CD4-positive, alpha-beta T cell treated with Interleukin-2 at 100 ng/mL for 4 hours (primary cell): ENCODE results near the gene GAN.

Experiments used
- DNase-seq: peaks from one replicate; pipeline ENCODE4 v3.0.0-alpha.2; 2020; ENCODE audit warnings: low spot score

GAN gene

DNA sequence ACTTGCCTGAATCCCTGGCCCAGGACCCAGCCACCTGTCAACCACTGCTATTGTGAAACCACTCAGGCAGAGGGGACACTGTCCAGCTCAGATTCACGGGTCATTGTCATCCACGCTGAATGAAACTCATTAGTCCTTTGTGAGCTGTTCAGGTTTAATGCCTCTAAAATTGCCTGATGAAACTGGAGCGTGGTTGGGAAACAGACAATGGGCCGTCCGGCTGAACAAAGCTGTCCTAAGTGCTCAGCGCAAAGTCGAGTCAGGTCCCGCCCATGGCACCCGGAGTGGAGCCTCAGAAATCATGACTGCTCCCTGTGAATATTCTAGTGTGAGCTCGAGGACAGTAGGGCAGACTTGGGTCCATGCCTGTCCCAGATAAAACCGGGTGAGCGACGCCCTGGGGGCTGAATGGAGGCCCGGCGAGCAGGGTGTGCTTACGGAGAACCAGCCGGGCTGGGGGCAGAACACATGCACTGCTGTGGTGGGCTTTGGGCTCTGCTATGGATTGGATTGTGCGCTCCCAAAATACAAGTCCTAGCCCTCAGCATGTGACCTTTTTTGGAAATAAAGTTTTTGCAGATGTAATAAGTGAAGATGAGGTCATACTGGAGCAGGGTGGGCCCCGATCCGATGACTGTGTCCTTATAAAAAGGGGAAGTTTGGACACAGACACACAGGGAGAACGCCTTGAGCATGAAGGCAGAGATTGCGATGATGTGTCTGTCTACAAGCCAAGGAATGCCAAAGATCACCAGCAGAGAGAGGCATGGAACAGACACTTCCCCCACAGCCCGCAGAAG lies 117.0 kb downstream of the GAN start:
- no peak for DNase-seq

DNA sequence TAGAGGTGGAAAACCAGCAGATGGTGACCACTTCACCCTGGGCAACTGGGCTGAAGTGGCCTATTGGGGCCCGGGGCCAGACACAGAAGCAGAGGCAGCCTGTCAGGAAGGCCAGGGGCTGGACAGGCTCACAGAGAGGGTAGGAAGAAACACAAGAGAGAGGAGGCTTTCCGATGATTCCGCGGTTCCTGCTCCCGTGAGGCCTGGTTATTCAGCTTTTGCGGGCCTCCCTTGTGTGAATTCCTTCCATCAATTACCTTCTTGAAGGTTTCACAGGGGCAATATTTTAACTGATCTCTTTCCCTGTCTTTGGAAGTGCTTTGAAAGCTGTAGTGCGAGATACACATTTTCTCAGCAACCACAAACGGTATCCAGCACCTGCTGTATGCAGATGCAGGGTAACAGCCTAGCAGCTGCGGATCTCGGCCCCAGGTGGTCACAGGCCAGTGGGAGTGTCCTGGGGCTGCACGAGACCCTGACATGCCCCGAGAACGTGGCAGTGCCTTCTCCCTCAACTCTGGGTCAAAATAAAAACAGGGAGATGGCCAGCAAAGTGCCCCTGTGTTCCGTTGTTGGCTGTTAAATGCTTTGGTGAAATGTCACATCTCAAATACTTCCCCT lies 118.3 kb downstream of the GAN start:
- DNase-seq: no peak

DNA sequence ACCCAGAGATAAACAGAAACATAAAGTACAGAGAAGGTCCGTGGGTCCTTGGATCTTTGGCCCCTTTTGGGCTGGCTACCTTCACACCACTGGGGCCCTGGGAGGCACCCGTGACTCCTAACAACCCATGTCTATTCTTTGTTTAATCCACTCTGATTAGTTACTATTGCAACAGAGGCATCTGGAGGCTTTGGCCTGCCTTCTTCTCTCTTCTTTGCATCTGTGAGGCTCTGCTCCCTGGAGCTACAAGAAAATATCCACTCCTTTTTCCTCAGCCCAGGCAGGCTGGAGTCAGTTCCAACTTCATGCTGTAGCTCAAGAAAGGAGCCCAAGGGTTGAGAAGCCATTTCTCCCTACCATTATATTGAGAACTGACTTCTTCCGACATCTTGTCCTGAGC lies 120.3 kb downstream of the GAN start:
- DNase-seq: no peak

DNA sequence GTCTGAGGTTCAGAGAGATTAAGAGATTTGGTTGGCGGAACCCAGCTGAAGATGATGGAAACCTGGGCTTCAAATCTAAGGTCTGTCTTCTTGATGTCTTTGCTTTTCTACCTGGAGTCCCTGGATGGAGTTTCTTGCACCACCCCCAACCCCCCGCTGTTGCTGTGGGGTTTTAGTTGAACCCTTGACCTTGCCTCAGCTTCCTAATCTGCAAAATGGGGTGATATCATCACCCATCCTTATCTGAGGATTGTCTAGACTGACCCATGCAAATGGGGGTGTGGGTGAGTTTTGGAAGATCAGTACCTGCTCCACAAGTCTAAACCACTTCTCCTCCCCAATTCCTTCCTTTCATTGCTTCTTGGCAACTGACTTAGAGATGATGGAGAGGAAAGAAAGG lies 120.8 kb downstream of the GAN start:
- DNase-seq: no peak

DNA sequence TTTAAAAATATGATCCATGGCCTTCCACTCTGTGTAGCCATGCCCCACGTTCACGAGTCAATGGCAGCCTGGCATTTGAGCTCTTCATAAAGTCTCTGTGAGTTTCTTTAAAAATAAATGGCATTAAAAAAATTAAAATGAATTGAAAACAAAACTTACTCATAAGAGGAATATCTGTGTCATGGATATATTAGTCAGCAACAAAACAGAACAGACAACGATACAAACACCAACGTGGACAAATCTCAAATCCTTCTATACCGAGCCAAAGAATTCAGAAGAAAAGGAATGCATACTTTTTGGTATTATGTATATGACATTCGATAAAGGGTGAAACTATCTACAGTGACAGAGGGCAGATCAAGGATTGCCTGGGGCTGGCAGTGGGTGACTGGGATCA lies 121.6 kb downstream of the GAN start:
- DNase-seq: no peak

DNA sequence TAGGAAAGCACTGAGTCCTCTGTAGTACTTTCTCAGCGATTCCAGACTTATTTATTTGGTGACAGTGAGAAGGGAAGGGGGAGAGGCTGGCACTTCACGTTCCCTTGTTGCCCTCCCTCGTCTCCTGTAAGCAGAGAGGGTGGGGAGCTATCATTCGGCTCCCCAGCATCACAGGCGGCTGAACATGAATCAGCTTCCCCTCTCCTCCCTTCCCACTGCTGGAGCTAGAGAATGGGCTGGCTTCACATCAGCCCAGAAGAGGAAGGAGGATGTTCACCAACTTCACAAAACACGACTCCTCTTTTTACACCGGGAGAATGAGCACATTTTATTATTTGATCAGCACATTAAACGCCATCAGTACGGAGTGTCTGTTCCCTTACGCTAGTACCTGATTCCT lies 123.1 kb downstream of the GAN start:
- no peak for DNase-seq
